Activated CD4-positive, alpha-beta T cell treated with anti-CD3 and anti-CD28 coated beads, Interleukin-2, amount 50 U/mL, for 24 hours (primary cell): Measurements from ENCODE around the gene TCP1.
"Not testable (repeated sequence)": the region's sequence is repeated elsewhere in the genome, so short reads cannot be mapped to it uniquely, and the experiment has no call there.

Experiments
- DNase-seq, 2 donors: peaks; one replicate each; pipeline ENCODE4 v3.0.0-alpha.2; 2020; ENCODE audit warnings: low read depth in 1 of 2, low spot score in 1 of 2

The TCP1 gene

GRCh38 chr6:159817951-159818739, 28.7 kb upstream of the TCP1 start:
- no peak for DNase-seq

GRCh38 chr6:159816775-159817174, 27.4 kb upstream of the TCP1 start:
- not testable (repeated sequence) for DNase-seq

GRCh38 chr6:159815410-159815809, 26.0 kb upstream of the TCP1 start:
- DNase-seq, result no peak

GRCh38 chr6:159813781-159814180, 24.4 kb upstream of the TCP1 start:
- no peak for DNase-seq

GRCh38 chr6:159809149-159809548, 19.7 kb upstream of the TCP1 start:
- no peak for DNase-seq

GRCh38 chr6:159808647-159809046, 19.2 kb upstream of the TCP1 start:
- no peak for DNase-seq

- no peak for DNase-seq
These were observed 17.9 kb upstream of the TCP1 start for GRCh38 chr6:159807150-159807858.

GRCh38 chr6:159806021-159806458, 16.6 kb upstream of the TCP1 start:
- DNase-seq, result no peak

GRCh38 chr6:159805440-159806020, 16.1 kb upstream of the TCP1 start:
- DNase-seq, result no peak

GRCh38 chr6:159804504-159804903, 15.1 kb upstream of the TCP1 start:
- no peak for DNase-seq

GRCh38 chr6:159801935-159802334, 12.5 kb upstream of the TCP1 start:
- DNase-seq, result no peak

GRCh38 chr6:159800141-159800865, 10.9 kb upstream of the TCP1 start, which contains the start of gene PNLDC1:
PNLDC1 (plus strand) TSS chr6:159800276; CDS start chr6:159800308, 32 bp downstream.
- DNase-seq, result no peak

GRCh38 chr6:159797554-159797953, 8.2 kb upstream of the TCP1 start:
- DNase-seq, result no peak

- not testable (repeated sequence) for DNase-seq
These were observed 5.6 kb upstream of the TCP1 start for GRCh38 chr6:159794976-159795375.

- DNase-seq, result no peak
These were observed 1.7 kb upstream of the TCP1 start for GRCh38 chr6:159790956-159791598.

GRCh38 chr6:159790149-159790955, 950 bp upstream of the TCP1 start, which contains the start of gene MRPL18:
MRPL18 (plus strand) TSS chr6:159790467; CDS start chr6:159790588, 121 bp downstream.
- peak; percentile 58 to 91 for DNase-seq

GRCh38 chr6:159788753-159789376, 537 bp downstream of the TCP1 start:
- DNase-seq, result peak in 1 of 2 donors; percentile 10

- DNase-seq, result no peak
These were observed 1.1 kb downstream of the TCP1 start for GRCh38 chr6:159788276-159788675.

- DNase-seq, result no peak
These were observed 10.8 kb downstream of the TCP1 start for GRCh38 chr6:159778542-159779103.
